ENCODE measurements around the gene RNF182. TPM values are rescaled to one million over a fixed set of nuclear protein-coding genes. Genes with fewer than 3 reads are reported as not detected.
"Not testable (repeated sequence)": the region's sequence is repeated elsewhere in the genome, so short reads cannot be mapped to it uniquely, and the experiment has no call there.

The RNF182 gene
- total RNA-seq (under 1 TPM; 0.11 to 0.20 TPM), total RNA-seq (0 to 0.74 (median 0.07) reads per million in 172 experiments)
- 0.21 TPM for polyA plus RNA-seq (2013, experiment 1 of 2)
- polyA plus RNA-seq (2013, experiment 2 of 2): 0.16 TPM

GRCh38 chr6:13924949-13925881 is at the start of gene RNF182:
RNF182 (plus strand) TSS chr6:13924952; CDS start chr6:13977120, 52,168 bp downstream.
- Mint-ChIP-seq H3K27me3 (peaks cover 73% of the 10 kb centered on the region), H3K4me1 (ENCODE audit: low read depth) (peaks cover 16% of the 10 kb centered on the region), H3K27ac (no peak within 1 kb of the TSS), H3K4me3 (peak within 1 kb of the TSS; percentile 90), H3K36me3 (ENCODE audit: low read depth) (no peaks in the 10 kb centered on the region), H3K9me3 (peaks cover 3% of the 10 kb centered on the region)
- ATAC-seq (ENCODE audit: poor library complexity) (no peak), DNase-seq (peak in 7 of 14 experiments; percentile 21 to 66 (median 39))
- TF ChIP-seq CTCF (IDR thresholded peaks at IDR 0.05): no peak
- ChIA-PET CTCF (interaction anchor here (0.9 to 1.3 kb wide), 3 partner anchors 10 to 16 kb away, joined by 3 to 4 read pairs (median 3); no protein-coding TSS in a partner anchor), POLR2A (no interaction called here)
- Histone ChIP-seq H3K4me3 (ENCODE audit: low read length) (peak within 1 kb of the TSS; percentile 49), H3K27me3 (ENCODE audit: control insufficient read depth in 1 of 2, insufficient read depth in 2 of 2, low read length in 2 of 2) (peaks cover 40 to 71% of the 10 kb centered on the region in 2 experiments), H3K36me3 (ENCODE audit: insufficient read depth, low read length) (no peaks in the 10 kb centered on the region), H3K27ac (ENCODE audit: low read depth in 1 of 2, low read length in 2 of 2) (no peak within 1 kb of the TSS), H3K4me1 (ENCODE audit: insufficient read depth, low read length) (peaks cover 17% of the 10 kb centered on the region), H3K9me3 (ENCODE audit: control insufficient read depth in 1 of 2, insufficient read depth in 1 of 2, low read length in 2 of 2) (peaks cover 0 to 4% of the 10 kb centered on the region in 2 experiments)
- intact Hi-C loops (cut with DNase I, micrococcal nuclease): no loop called here

- peaks cover 6% of the 10 kb centered on the region for H3K4me1 Mint-ChIP-seq (ENCODE audit: low read depth)
- H3K36me3 Mint-ChIP-seq (ENCODE audit: low read depth): no peaks in the 10 kb centered on the region
- no peaks in the 10 kb centered on the region for H3K36me3 ChIP-seq (ENCODE audit: insufficient read depth, low read length)
- no peak for TF ChIP-seq CTCF (IDR thresholded peaks at IDR 0.05)
- peaks cover 0 to 3% of the 10 kb centered on the region in 2 experiments for H3K27me3 ChIP-seq (ENCODE audit: control insufficient read depth in 1 of 2, insufficient read depth in 2 of 2, low read length in 2 of 2)
- DNase-seq (no peak), ATAC-seq (ENCODE audit: poor library complexity) (no peak)
- intact Hi-C loops (cut with DNase I, micrococcal nuclease): no loop called here
- H3K4me3 ChIP-seq (ENCODE audit: low read length): no peak overlapping the region
- H3K27ac Mint-ChIP-seq: no peak overlapping the region
- H3K27me3 Mint-ChIP-seq: peaks cover 10% of the 10 kb centered on the region
- H3K27ac ChIP-seq (ENCODE audit: low read depth in 1 of 2, low read length in 2 of 2): no peak overlapping the region
- peaks cover 0 to 4% of the 10 kb centered on the region in 2 experiments for H3K9me3 ChIP-seq (ENCODE audit: control insufficient read depth in 1 of 2, insufficient read depth in 1 of 2, low read length in 2 of 2)
- ChIA-PET CTCF (no interaction called here), POLR2A (no interaction called here)
- peaks cover 14% of the 10 kb centered on the region for H3K4me1 ChIP-seq (ENCODE audit: insufficient read depth, low read length)
- H3K9me3 Mint-ChIP-seq: peaks cover 2% of the 10 kb centered on the region
- H3K4me3 Mint-ChIP-seq: no peak overlapping the region
Measured at GRCh38 chr6:13877051-13877450, 47.7 kb upstream of the RNF182 start.

- H3K36me3 ChIP-seq (ENCODE audit: insufficient read depth, low read length); H3K27ac Mint-ChIP-seq; H3K4me1 ChIP-seq (ENCODE audit: insufficient read depth, low read length); DNase-seq; H3K9me3 Mint-ChIP-seq; H3K27me3 Mint-ChIP-seq; CTCF ChIA-PET; H3K9me3 ChIP-seq (ENCODE audit: control insufficient read depth in 1 of 2, insufficient read depth in 1 of 2, low read length in 2 of 2); H3K27me3 ChIP-seq (ENCODE audit: control insufficient read depth in 1 of 2, insufficient read depth in 2 of 2, low read length in 2 of 2); POLR2A ChIA-PET; H3K4me1 Mint-ChIP-seq (ENCODE audit: low read depth); H3K4me3 Mint-ChIP-seq; H3K4me3 ChIP-seq (ENCODE audit: low read length); H3K27ac ChIP-seq (ENCODE audit: low read depth in 1 of 2, low read length in 2 of 2); intact Hi-C loops (cut with DNase I, micrococcal nuclease); ATAC-seq (ENCODE audit: poor library complexity); H3K36me3 Mint-ChIP-seq (ENCODE audit: low read depth): not testable (repeated sequence)
Measured at GRCh38 chr6:13880061-13880663, 44.6 kb upstream of the RNF182 start.

Data from CD4-positive, alpha-beta T cell (primary cell).